ENCODE measurements around the gene TGM4. TPM values are rescaled to one million over a fixed set of nuclear protein-coding genes. Genes with fewer than 3 reads are reported as not detected.

TGM4 gene
- total RNA-seq (2022; extraction: Qiagen RNA extraction), result 0.07 to 0.30 TPM (median 0.14 TPM) in 5 replicates

GRCh38 chr3:44874308-44874707 lies at the start of gene TGM4:
TGM4 (plus strand) TSS chr3:44874608; CDS start chr3:44874679, 71 bp downstream.

GRCh38 chr3:44861412-44862225 lies 12.8 kb upstream of the TGM4 start, which contains the start of gene TMEM42:
TMEM42 (plus strand) TSS chr3:44861912; CDS start chr3:44861925, 13 bp downstream.

Other genes starting within 250 kb of the TGM4 start
- gene ZNF197, start 249.6 kb upstream of the TGM4 start, total RNA-seq (2022; extraction: Qiagen RNA extraction), result 1.4 to 2.1 TPM (median 1.6 TPM) in 5 replicates
- 5.0 to 7.1 TPM (median 5.3 TPM) in 5 replicates for gene ZNF35, start 225.9 kb upstream of the TGM4 start, total RNA-seq (2022; extraction: Qiagen RNA extraction)
- 1.6 to 2.3 TPM (median 1.6 TPM) in 5 replicates for gene ZNF502, start 161.9 kb upstream of the TGM4 start, total RNA-seq (2022; extraction: Qiagen RNA extraction)
- gene ZNF501, start 145.0 kb upstream of the TGM4 start, total RNA-seq (2022; extraction: Qiagen RNA extraction), result not detected in 5 replicates
- 9.7 to 16.8 TPM (median 13.9 TPM) in 5 replicates for gene KIAA1143, start 113.0 kb upstream of the TGM4 start, total RNA-seq (2022; extraction: Qiagen RNA extraction)
- 7.5 to 10.8 TPM (median 8.1 TPM) in 5 replicates for gene KIF15, start 112.8 kb upstream of the TGM4 start, total RNA-seq (2022; extraction: Qiagen RNA extraction)
- 7.3 to 12.5 TPM (median 11.5 TPM) in 5 replicates for gene TMEM42, start 12.7 kb upstream of the TGM4 start, total RNA-seq (2022; extraction: Qiagen RNA extraction)
- gene ZDHHC3, start 101.6 kb downstream of the TGM4 start, total RNA-seq (2022; extraction: Qiagen RNA extraction), result 40.4 to 42.6 TPM (median 42.4 TPM) in 5 replicates
- gene EXOSC7, start 101.6 kb downstream of the TGM4 start, total RNA-seq (2022; extraction: Qiagen RNA extraction), result 42.2 to 52.6 TPM (median 46.8 TPM) in 5 replicates
- 0.27 TPM in 1 of 5 replicates, not detected in the others for gene CLEC3B, start 151.7 kb downstream of the TGM4 start, total RNA-seq (2022; extraction: Qiagen RNA extraction)

Data from A549 treated with Mapracorat at 1 μM for 4 hours (cell line).